K562 (cell line): ENCODE results near the gene ST6GALNAC6. TPM values are rescaled to one million over a fixed set of nuclear protein-coding genes. Genes with fewer than 3 reads are reported as not detected.

ENCODE experiments used
- CBFA2T2 ChIP-seq: fragments of 450-650 bp; conservative IDR thresholded peaks from 2 replicates; pipeline ENCODE4 v1.6.1; 2017; ENCODE audit warnings: mild to moderate bottlenecking
- CREB1 ChIP-seq, 2 experiments: sonication (generic) in 1 of 2; formaldehyde crosslinking in 1 of 2; IDR thresholded peaks; 2 replicates each; pipeline versions ENCODE4 v1.6.1 to v1.8.0; 2012 to 2022; ENCODE audit warnings: inconsistent platforms in 1 of 2, mild to moderate bottlenecking in 1 of 2, missing genetic modification reagents in 1 of 2, moderate library complexity in 1 of 2
- ILK ChIP-seq: fragments of 450-650 bp; IDR thresholded peaks from 2 replicates; pipeline ENCODE4 v1.6.1; 2016; ENCODE audit warnings: missing genetic modification characterization, low read depth, mild to moderate bottlenecking, missing compliant biosample characterization, moderate library complexity, borderline replicate concordance
- JUN ChIP-seq, 2 experiments: sonication (generic) in 1 of 2; formaldehyde crosslinking in 1 of 2; IDR thresholded peaks; 2 replicates each; pipeline versions ENCODE4 v1.6.1 to v1.8.0; 2012 to 2022; ENCODE audit warnings: borderline replicate concordance in 2 of 2, mild to moderate bottlenecking in 2 of 2, improper control_type of control experiment in 1 of 2, low read depth in 1 of 2, low read length in 1 of 2, missing genetic modification reagents in 1 of 2
- KLF1 ChIP-seq: fragments of 450-650 bp; IDR thresholded peaks from 2 replicates; pipeline ENCODE4 v1.6.1; 2016; ENCODE audit warnings: missing genetic modification characterization, missing compliant biosample characterization
- MITF ChIP-seq: IDR thresholded peaks from 2 replicates; pipeline ENCODE4 v1.6.1; 2014; ENCODE audit warnings: antibody characterized with exemption
- POLR2B ChIP-seq: fragments of 450-650 bp; IDR thresholded peaks from 2 replicates; pipeline ENCODE4 v1.6.1; 2018; ENCODE audit warnings: low read depth; ENCODE audit not compliant: partially characterized antibody
- SAP30 ChIP-seq: fragments of 200-600 bp; sonication (generic); IDR thresholded peaks from 2 replicates; pipeline ENCODE4 v1.6.1; 2012; ENCODE audit warnings: borderline replicate concordance, low read depth, mild to moderate bottlenecking, moderate library complexity, low read length, control low read depth, inconsistent platforms; ENCODE audit not compliant: insufficient read depth, poor library complexity, severe bottlenecking
- ZBTB26 ChIP-seq: fragments of 450-650 bp; formaldehyde crosslinking; IDR thresholded peaks from 2 replicates; pipeline ENCODE4 v1.4.0; 2022; ENCODE audit warnings: missing genetic modification characterization
- ZFX ChIP-seq: sonication (generic); formaldehyde crosslinking; IDR thresholded peaks from 2 replicates; pipeline ENCODE4 v1.8.0; 2022; ENCODE audit warnings: mild to moderate bottlenecking, missing genetic modification reagents, moderate library complexity
- ZNF224 ChIP-seq: sonication (generic); formaldehyde crosslinking; IDR thresholded peaks from 2 replicates; pipeline ENCODE4 v1.8.0; 2022; ENCODE audit warnings: mild to moderate bottlenecking, missing genetic modification reagents
- ZNF318 ChIP-seq, 2 experiments: fragments of 450-650 bp; IDR thresholded peaks; 2 replicates each; pipeline ENCODE4 v1.6.1; 2016; ENCODE audit warnings: mild to moderate bottlenecking in 2 of 2, borderline replicate concordance in 1 of 2, low read depth in 1 of 2, moderate library complexity in 1 of 2
- polyA plus RNA-seq, 8 experiments: library from polyadenylated mRNA; depleted of rRNA in 4 of 8; stranded (reverse) in 5 of 8; unstranded in 3 of 8; fragments of >200 nt; fragmentation: Nextera tagmentation in 2 of 8; fragmentation: Illumina TruSeq in 1 of 8; extraction: Ambion mirVana in 2 of 8; extraction: Trizol in 1 of 8; gene quantifications; 2 replicates each; pipeline versions ENCODE4 v1.2.1 to v1.2.3, GENCODE V29; 2011 to 2014; ENCODE audit warnings: inconsistent platforms in 1 of 8, missing spikeins in 1 of 8
- total RNA-seq, 7 experiments: library from RNA; depleted of rRNA in 6 of 7; stranded (reverse); fragments of >200 nt in 6 of 7; fragmentation: Illumina TruSeq in 2 of 7; extraction: Trizol in 2 of 7; gene quantifications; 2 replicates each; pipeline versions ENCODE4 v1.2.1 to v1.2.3, GENCODE V29; 2011 to 2021; ENCODE audit warnings: low replicate concordance in 1 of 7

Gene ST6GALNAC6
- total and polyA plus RNA-seq, 9 of the 15 experiments (the other 6 are each of a cell fraction or from before 2014, with no cell fraction given): 0.13 to 23.0 (median 14.5) TPM

- TF ChIP-seq SAP30 (peak; percentile 17), ZNF224 (CRISPR knock-in tag) (no peak), CREB1 (IDR thresholded peaks at IDR 0.05) (0 out of 2 replicates have a peak, but pooled peaks have one; percentile 34), CREB1 (CRISPR knock-in tag; IDR thresholded peaks at IDR 0.05) (no peak; the same call in 1 of the 2 replicates), ZNF318 (IDR thresholded peaks at IDR 0.05; ENCODE audit: borderline replicate concordance in 1 of 2, low read depth in 1 of 2) (peak in 1 of 2 experiments; percentile 81; a peak in 1 of 4 replicates), POLR2B (peak; percentile 17), KLF1 (tag) (no peak), ZBTB26 (CRISPR knock-in tag) (0 out of 2 replicates have a peak, but pooled peaks have one; percentile 12), ILK (tag) (no peak), CBFA2T2 (no peak), ZFX (CRISPR knock-in tag) (peak; percentile 90), JUN (IDR thresholded peaks at IDR 0.05; ENCODE audit: borderline replicate concordance, low read depth, low read length) (peak; percentile 67; the same call in 1 of the 2 replicates), JUN (CRISPR knock-in tag; IDR thresholded peaks at IDR 0.05; ENCODE audit: borderline replicate concordance) (no peak), MITF (0 out of 2 replicates have a peak, but pooled peaks have one; percentile 13)
Measured at GRCh38 chr9:127931092-127931881, 31.9 kb upstream of the ST6GALNAC6 start (continued).
